MM.1S (cell line): ENCODE measurements around the gene SLC23A2.

Source experiments
- DNase-seq: peaks from one replicate; pipeline ENCODE4 v3.0.0-alpha.2; 2015
- H2AFZ ChIP-seq: fragments of 300-600 bp; sonication (generic); 2 replicates; pipeline ENCODE4 v1.6.0; 2016; ENCODE audit warnings: antibody characterized with exemption, low read length
- H3F3A ChIP-seq: fragments of 300-600 bp; sonication (generic); 2 replicates; pipeline ENCODE4 v1.6.1; 2016; ENCODE audit warnings: mild to moderate bottlenecking, antibody characterized with exemption, low read length, moderate library complexity, mixed read lengths; ENCODE audit not compliant: insufficient read depth
- H3K27ac ChIP-seq: fragments of 300-600 bp; sonication (generic); 2 replicates; pipeline ENCODE4 v1.5.1; 2016; ENCODE audit warnings: mild to moderate bottlenecking, low read length
- H3K27me3 ChIP-seq: fragments of 300-600 bp; sonication (generic); replicated peaks from 2 replicates; pipeline ENCODE4 v1.6.0; 2016; ENCODE audit warnings: low read length; ENCODE audit not compliant: insufficient read depth
- H3K36me3 ChIP-seq: fragments of 300-600 bp; sonication (generic); replicated peaks from 2 replicates; pipeline ENCODE4 v1.6.1; 2016; ENCODE audit warnings: mild to moderate bottlenecking, low read length, mixed read lengths; ENCODE audit not compliant: insufficient read depth
- H3K4me1 ChIP-seq: fragments of 300-600 bp; sonication (generic); 2 replicates; pipeline ENCODE4 v1.6.1; 2016; ENCODE audit warnings: low read length, mixed read lengths
- H3K4me2 ChIP-seq: fragments of 300-600 bp; sonication (generic); 2 replicates; pipeline ENCODE4 v1.6.0; 2016; ENCODE audit warnings: low read depth, low read length
- H3K4me3 ChIP-seq: fragments of 300-600 bp; sonication (generic); 2 replicates; pipeline ENCODE4 v1.5.1; 2016; ENCODE audit warnings: low read length, mixed read lengths
- H3K79me2 ChIP-seq: fragments of 300-600 bp; sonication (generic); 2 replicates; pipeline ENCODE4 v1.6.1; 2016; ENCODE audit warnings: mixed run types, low read length, mixed read lengths
- H3K9ac ChIP-seq: fragments of 300-600 bp; sonication (generic); 2 replicates; pipeline ENCODE4 v1.6.1; 2016; ENCODE audit warnings: low read length, mixed read lengths
- H3K9me2 ChIP-seq: fragments of 300-600 bp; sonication (generic); replicated peaks from 2 replicates; pipeline ENCODE4 v1.6.1; 2016; ENCODE audit warnings: mild to moderate bottlenecking, low read length, mixed read lengths; ENCODE audit not compliant: insufficient read depth
- H3K9me3 ChIP-seq: fragments of 300-600 bp; sonication (generic); replicated peaks from 2 replicates; pipeline ENCODE4 v1.6.1; 2016; ENCODE audit warnings: mild to moderate bottlenecking, low read length, mixed read lengths; ENCODE audit not compliant: insufficient read depth
- H4K20me1 ChIP-seq: fragments of 300-600 bp; sonication (generic); 2 replicates; pipeline ENCODE4 v1.6.1; 2016; ENCODE audit warnings: mild to moderate bottlenecking, low read length, moderate library complexity, mixed read lengths; ENCODE audit not compliant: insufficient read depth
- EZH2 ChIP-seq: fragments of 300-600 bp; sonication (generic); optimal IDR thresholded peaks from 2 replicates; pipeline ENCODE3; 2017; ENCODE audit warnings: low read depth, mild to moderate bottlenecking, antibody characterized with exemption, low read length, mixed read lengths
- EZH2phosphoT487 ChIP-seq: fragments of 300-600 bp; sonication (generic); IDR thresholded peaks from 2 replicates; pipeline ENCODE4 v1.6.1; 2018; ENCODE audit warnings: antibody characterized with exemption, low read length
- TF ChIP-seq, protein P1 (sequence below): fragments of 300-600 bp; sonication (generic); IDR thresholded peaks from 2 replicates; pipeline ENCODE4 v1.5.1; 2016; ENCODE audit warnings: antibody characterized with exemption, low read length, mixed read lengths

SLC23A2 gene

DNA sequence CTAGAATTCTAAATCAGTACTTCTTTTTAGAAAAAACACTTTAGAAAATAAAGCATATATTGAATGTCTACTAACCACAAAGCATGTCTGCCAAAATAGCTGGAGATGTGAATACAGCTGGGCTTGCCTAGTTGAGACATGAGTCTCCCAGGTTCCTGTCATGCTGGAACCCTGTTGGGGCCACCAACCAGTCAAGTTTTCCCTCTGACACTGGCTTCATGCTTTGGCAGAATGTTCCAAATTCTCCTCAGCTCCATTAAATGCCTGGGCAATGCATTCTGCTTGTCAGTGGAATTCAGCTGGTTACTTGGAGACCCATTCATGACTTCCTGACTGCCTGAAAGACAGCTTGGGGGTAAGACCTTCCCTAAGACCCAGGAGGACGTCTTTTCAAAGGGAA, 192.4 kb downstream of the SLC23A2 start:
- H3K4me2 ChIP-seq, result no peak overlapping the region
- peaks cover 2% of the 10 kb centered on the region; the same call in 1 of the 2 replicates for H3K4me1 ChIP-seq
- H3K9me2 ChIP-seq, result no peaks in the 10 kb centered on the region
- H3K36me3 ChIP-seq, result no peaks in the 10 kb centered on the region
- H4K20me1 ChIP-seq, result no peaks in the 10 kb centered on the region
- H3K27ac ChIP-seq, result no peak overlapping the region
- no peak overlapping the region for H3K9ac ChIP-seq
- H3K79me2 ChIP-seq, result no peaks in the 10 kb centered on the region
- no peak overlapping the region for H3K4me3 ChIP-seq
- H2AFZ ChIP-seq, result no peak overlapping the region
- DNase-seq, result no peak
- no peaks in the 10 kb centered on the region for H3K9me3 ChIP-seq
- no peaks in the 10 kb centered on the region for H3F3A ChIP-seq
- TF ChIP-seq EZH2 (no peak), EZH2phosphoT487 (no peak)
- TF ChIP-seq, protein P1, sequence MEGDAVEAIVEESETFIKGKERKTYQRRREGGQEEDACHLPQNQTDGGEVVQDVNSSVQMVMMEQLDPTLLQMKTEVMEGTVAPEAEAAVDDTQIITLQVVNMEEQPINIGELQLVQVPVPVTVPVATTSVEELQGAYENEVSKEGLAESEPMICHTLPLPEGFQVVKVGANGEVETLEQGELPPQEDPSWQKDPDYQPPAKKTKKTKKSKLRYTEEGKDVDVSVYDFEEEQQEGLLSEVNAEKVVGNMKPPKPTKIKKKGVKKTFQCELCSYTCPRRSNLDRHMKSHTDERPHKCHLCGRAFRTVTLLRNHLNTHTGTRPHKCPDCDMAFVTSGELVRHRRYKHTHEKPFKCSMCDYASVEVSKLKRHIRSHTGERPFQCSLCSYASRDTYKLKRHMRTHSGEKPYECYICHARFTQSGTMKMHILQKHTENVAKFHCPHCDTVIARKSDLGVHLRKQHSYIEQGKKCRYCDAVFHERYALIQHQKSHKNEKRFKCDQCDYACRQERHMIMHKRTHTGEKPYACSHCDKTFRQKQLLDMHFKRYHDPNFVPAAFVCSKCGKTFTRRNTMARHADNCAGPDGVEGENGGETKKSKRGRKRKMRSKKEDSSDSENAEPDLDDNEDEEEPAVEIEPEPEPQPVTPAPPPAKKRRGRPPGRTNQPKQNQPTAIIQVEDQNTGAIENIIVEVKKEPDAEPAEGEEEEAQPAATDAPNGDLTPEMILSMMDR, result no peak
- H3K27me3 ChIP-seq, result no peaks in the 10 kb centered on the region

DNA sequence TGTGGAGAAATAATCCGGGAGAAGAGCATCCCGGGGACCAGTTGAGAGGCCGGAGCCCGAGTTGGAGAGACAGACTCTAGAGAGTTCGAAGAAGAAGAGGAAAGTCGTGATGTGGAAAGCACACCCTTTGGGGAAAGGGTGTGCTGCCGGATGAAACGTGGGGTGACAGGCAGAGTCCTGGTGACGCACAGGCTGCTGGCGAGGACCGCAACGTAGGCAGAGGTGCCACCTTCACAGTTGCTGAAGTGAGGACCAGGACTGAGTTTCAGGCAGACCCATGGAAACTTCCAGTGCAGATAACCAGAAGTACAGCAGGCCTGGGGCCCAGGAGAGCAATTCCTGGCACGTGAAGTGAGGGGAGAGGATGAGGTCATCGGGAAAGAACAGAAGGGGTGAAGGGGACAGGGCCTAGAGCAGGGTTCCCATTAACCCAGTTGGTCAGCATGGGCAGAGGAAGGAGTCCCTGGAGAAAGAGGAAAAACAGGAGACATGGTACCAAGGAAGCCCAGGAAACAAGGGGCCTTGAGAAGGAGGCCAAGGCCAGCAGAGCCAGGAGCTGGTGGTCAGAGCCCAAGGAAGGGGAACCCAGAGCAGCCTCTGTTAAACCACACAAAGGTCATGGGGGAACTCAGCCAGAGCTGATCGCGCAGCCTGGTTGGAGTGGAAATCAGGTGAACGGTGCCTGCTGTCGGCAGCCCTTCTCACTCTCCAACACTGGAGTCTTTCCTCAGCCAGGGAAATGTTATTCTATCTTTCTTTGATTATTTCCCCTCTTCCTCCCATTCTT, 195.5 kb downstream of the SLC23A2 start:
- no peaks in the 10 kb centered on the region for H3K9me3 ChIP-seq
- H3K4me2 ChIP-seq, result no peak overlapping the region
- no peaks in the 10 kb centered on the region for H3K36me3 ChIP-seq
- no peaks in the 10 kb centered on the region for H4K20me1 ChIP-seq
- H3F3A ChIP-seq, result no peaks in the 10 kb centered on the region
- H3K79me2 ChIP-seq, result no peaks in the 10 kb centered on the region
- H3K27me3 ChIP-seq, result no peaks in the 10 kb centered on the region
- no peaks in the 10 kb centered on the region for H3K9me2 ChIP-seq
- no peak for DNase-seq
- no peak overlapping the region for H3K9ac ChIP-seq
- no peak overlapping the region for H3K27ac ChIP-seq
- TF ChIP-seq EZH2 (no peak), EZH2phosphoT487 (no peak)
- TF ChIP-seq, protein P1, result no peak
- no peak overlapping the region for H2AFZ ChIP-seq
- no peak overlapping the region for H3K4me3 ChIP-seq
- no peaks in the 10 kb centered on the region for H3K4me1 ChIP-seq

DNA sequence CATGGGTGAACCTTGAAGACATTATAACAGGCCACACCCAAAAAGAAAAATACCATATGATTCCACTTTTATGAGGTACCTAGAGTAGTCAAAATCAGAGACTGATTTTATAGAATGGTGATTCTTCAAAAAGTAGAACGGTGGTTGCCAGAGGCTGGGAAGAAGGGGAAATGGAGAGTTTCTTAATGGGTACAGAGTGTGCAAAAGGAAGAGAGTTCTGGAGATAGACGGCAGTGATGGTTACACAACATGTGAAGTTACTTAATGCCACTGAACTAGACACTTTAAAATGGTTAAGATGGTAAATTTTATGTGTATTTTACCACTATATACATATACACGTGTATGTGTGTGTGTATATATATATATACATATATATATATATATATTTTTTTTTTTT, 198.8 kb downstream of the SLC23A2 start:
- no peak for DNase-seq
- no peaks in the 10 kb centered on the region for H4K20me1 ChIP-seq
- no peak overlapping the region for H3K9ac ChIP-seq
- TF ChIP-seq, protein P1, result no peak
- TF ChIP-seq EZH2phosphoT487, result no peak
- no peak for TF ChIP-seq EZH2
- H3K4me1 ChIP-seq, result no peaks in the 10 kb centered on the region
- no peaks in the 10 kb centered on the region for H3K9me2 ChIP-seq
- H3K27me3 ChIP-seq, result no peaks in the 10 kb centered on the region
- no peaks in the 10 kb centered on the region for H3K79me2 ChIP-seq
- H3K4me3 ChIP-seq, result no peak overlapping the region
- H3K4me2 ChIP-seq, result no peak overlapping the region
- H3K9me3 ChIP-seq, result no peaks in the 10 kb centered on the region
- no peak overlapping the region for H2AFZ ChIP-seq
- no peaks in the 10 kb centered on the region for H3K36me3 ChIP-seq
- H3F3A ChIP-seq, result no peaks in the 10 kb centered on the region
- no peak overlapping the region for H3K27ac ChIP-seq
